Measurements from ENCODE around the gene PADI6. TPM values are rescaled to one million over a fixed set of nuclear protein-coding genes. Genes with fewer than 3 reads are reported as not detected.
A peak's percentile ranks its signal among the peaks of the same experiment; 100 is the strongest.

Gene PADI6
- total RNA-seq, 1 donor from 2014 or later, result not detected

GRCh38 chr1:17440827-17441168, 68.8 kb downstream of the PADI6 start:
- Mint-ChIP-seq H3K4me3 (peak overlapping the region; percentile 88), H3K4me1 (ENCODE audit: unreplicated experiment) (peaks cover 35% of the 10 kb centered on the region), H3K36me3 (no peaks in the 10 kb centered on the region), H3K27ac (peak overlapping the region; percentile 95), H3K27me3 (peaks cover 20% of the 10 kb centered on the region), H3K9me3 (no peaks in the 10 kb centered on the region)
- TF ChIP-seq CTCF (conservative IDR thresholded peaks at IDR 0.05), result no peak
- no peak for DNase-seq (ENCODE audit: extremely low spot score, unreplicated experiment)

GRCh38 chr1:17441265-17441992, 69.4 kb downstream of the PADI6 start:
- Mint-ChIP-seq H3K27ac (peak overlapping the region; percentile 95), H3K4me3 (peak overlapping the region; percentile 88), H3K27me3 (peaks cover 20% of the 10 kb centered on the region), H3K36me3 (no peaks in the 10 kb centered on the region), H3K4me1 (ENCODE audit: unreplicated experiment) (peaks cover 37% of the 10 kb centered on the region), H3K9me3 (no peaks in the 10 kb centered on the region)
- DNase-seq (ENCODE audit: extremely low spot score, unreplicated experiment), result no peak
- peak; percentile 26 for TF ChIP-seq CTCF (conservative IDR thresholded peaks at IDR 0.05)

GRCh38 chr1:17441993-17442357, 70.0 kb downstream of the PADI6 start:
- H3K4me1 Mint-ChIP-seq (ENCODE audit: unreplicated experiment), result peaks cover 34% of the 10 kb centered on the region
- peak overlapping the region; percentile 88 for H3K4me3 Mint-ChIP-seq
- DNase-seq (ENCODE audit: extremely low spot score, unreplicated experiment), result no peak
- H3K27ac Mint-ChIP-seq, result peak overlapping the region; percentile 95
- H3K27me3 Mint-ChIP-seq, result peaks cover 20% of the 10 kb centered on the region
- H3K36me3 Mint-ChIP-seq, result no peaks in the 10 kb centered on the region
- TF ChIP-seq CTCF (conservative IDR thresholded peaks at IDR 0.05), result no peak
- H3K9me3 Mint-ChIP-seq, result no peaks in the 10 kb centered on the region

- peak overlapping the region; percentile 87 for H3K27ac Mint-ChIP-seq
Observed at GRCh38 chr1:17442841-17443240, 70.8 kb downstream of the PADI6 start.

GRCh38 chr1:17447501-17447992, 75.6 kb downstream of the PADI6 start:
- H3K4me3 Mint-ChIP-seq, result no peak overlapping the region
- H3K9me3 Mint-ChIP-seq, result no peaks in the 10 kb centered on the region
- no peaks in the 10 kb centered on the region for H3K36me3 Mint-ChIP-seq
- no peaks in the 10 kb centered on the region for H3K27me3 Mint-ChIP-seq
- H3K4me1 Mint-ChIP-seq (ENCODE audit: unreplicated experiment), result peaks cover 24% of the 10 kb centered on the region
- no peak for TF ChIP-seq CTCF (conservative IDR thresholded peaks at IDR 0.05)
- DNase-seq (ENCODE audit: extremely low spot score, unreplicated experiment), result no peak
- peak overlapping the region; percentile 9 for H3K27ac Mint-ChIP-seq

More at GRCh38 chr1:17442841-17443240, 70.8 kb downstream of the PADI6 start:
- TF ChIP-seq CTCF (conservative IDR thresholded peaks at IDR 0.05), result no peak
- no peak overlapping the region for H3K4me3 Mint-ChIP-seq
- H3K9me3 Mint-ChIP-seq, result no peaks in the 10 kb centered on the region
- no peak for DNase-seq (ENCODE audit: extremely low spot score, unreplicated experiment)
- no peaks in the 10 kb centered on the region for H3K36me3 Mint-ChIP-seq
- H3K27me3 Mint-ChIP-seq, result peaks cover 20% of the 10 kb centered on the region
- peaks cover 38% of the 10 kb centered on the region for H3K4me1 Mint-ChIP-seq (ENCODE audit: unreplicated experiment)

Other genes starting within 250 kb of the PADI6 start
- 21.2 and 35.5 TPM in 2 replicates for gene PADI1, start 167.1 kb upstream of the PADI6 start, total RNA-seq (ENCODE audit: low replicate concordance)
- not detected in 2 replicates for gene PADI3, start 123.1 kb upstream of the PADI6 start, total RNA-seq (ENCODE audit: low replicate concordance)
- not detected in 2 replicates for gene PADI4, start 64.0 kb upstream of the PADI6 start, total RNA-seq (ENCODE audit: low replicate concordance)
- 171 and 183 TPM in 2 replicates for gene RCC2, start 67.5 kb downstream of the PADI6 start, total RNA-seq (ENCODE audit: low replicate concordance)
- 36.0 and 48.0 TPM in 2 replicates for gene ARHGEF10L, start 167.5 kb downstream of the PADI6 start, total RNA-seq (ENCODE audit: low replicate concordance)